HCT116 (cell line): ENCODE results near the gene GYPA. TPM values are rescaled to one million over a fixed set of nuclear protein-coding genes. Genes with fewer than 3 reads are reported as not detected.
"Not testable (repeated sequence)": the region's sequence is repeated elsewhere in the genome, so short reads cannot be mapped to it uniquely, and the experiment has no call there.

ENCODE experiments used
- ATAC-seq: fragments of 200-7000 bp; cut with Tn5 transposase; 2 replicates; pipeline ENCODE4 v1.9.1; 2020; ENCODE audit warnings: mild to moderate bottlenecking, moderate library complexity
- BruUV-seq: library from RNA; stranded (reverse); fragments of 400-500 nt; replicated peaks from 2 replicates; lab custom pipeline; 2021; lab: Mats Ljungman, UMichigan
- CTCF ChIA-PET: fragments of 300-600 bp; sonication (Branson Sonifier 250); formaldehyde crosslinking; loops from one replicate; lab custom pipeline; 2021; ENCODE audit warnings: antibody characterized with exemption; lab: Charles Lee
- POLR2A ChIA-PET: fragments of 300-600, 350-600 bp; sonication (Branson Sonifier 250); formaldehyde crosslinking; loops from one replicate; lab custom pipeline; 2021; ENCODE audit warnings: antibody characterized with exemption; lab: Charles Lee
- RAD21 ChIA-PET, 2 experiments: fragments of 300-600 bp; sonication (Branson Sonifier 250); formaldehyde crosslinking; loops; one replicate each; lab custom pipeline; 2023; ENCODE audit warnings: low total read pairs in 2 of 2; ENCODE audit not compliant: uncharacterized antibody in 2 of 2, unreplicated experiment in 2 of 2, low non-redundant PET in 1 of 2; lab: Charles Lee
- DNase-seq: peaks from one replicate; pipeline ENCODE4 v3.0.0-alpha.2; 2010; ENCODE audit warnings: low read depth, low spot score
- H2AFZ ChIP-seq: fragments of 200-600 bp; shearing (Covaris generic), sonication (generic); 2 replicates; pipeline ENCODE4 v1.6.1; 2017; ENCODE audit warnings: low read depth, mixed run types, mixed read lengths, antibody characterized with exemption, low read length; ENCODE audit not compliant: poor library complexity, severe bottlenecking
- H3K27ac ChIP-seq: 2 replicates; pipeline ENCODE4 v1.5.1; 2012; ENCODE audit warnings: low read depth, low read length
- H3K27me3 ChIP-seq: fragments of 200-600 bp; sonication (generic); 2 replicates; pipeline ENCODE4 v1.6.1; 2016; ENCODE audit warnings: mixed run types, low read length, mixed read lengths; ENCODE audit not compliant: insufficient read depth
- H3K36me3 ChIP-seq, 2 experiments: fragments of 200-500 bp in 1 of 2; fragments of 200-600 bp in 1 of 2; sonication (Bioruptor generic) in 1 of 2; sonication (generic) in 1 of 2; 2 replicates each; pipeline versions ENCODE4 v1.5.1 to v1.6.1; 2014 to 2016; ENCODE audit warnings: low read length in 2 of 2, inconsistent platforms in 1 of 2, mixed read lengths in 1 of 2, mixed run types in 1 of 2; ENCODE audit not compliant: insufficient read depth in 2 of 2, control insufficient read depth in 1 of 2
- H3K4me1 ChIP-seq, 2 experiments: fragments of 200-600 bp in 1 of 2; sonication (generic) in 1 of 2; 2 replicates each; pipeline versions ENCODE4 v1.5.1 to v1.6.1; 2012 to 2017; ENCODE audit warnings: low read length in 2 of 2, inconsistent platforms in 1 of 2, mild to moderate bottlenecking in 1 of 2, mixed read lengths in 1 of 2, mixed run types in 1 of 2, moderate library complexity in 1 of 2; ENCODE audit not compliant: insufficient read depth in 2 of 2, control insufficient read depth in 1 of 2
- H3K4me2 ChIP-seq: fragments of 200-600 bp; sonication (generic); 2 replicates; pipeline ENCODE4 v1.6.1; 2017; ENCODE audit warnings: mixed run types, low read length, mixed read lengths
- H3K4me3 ChIP-seq, 2 experiments: fragments of 200-600 bp in 1 of 2; sonication (generic) in 1 of 2; replicated peaks in 1 of 2; 2 replicates each; pipeline ENCODE4 v1.5.1; 2011 to 2016; ENCODE audit warnings: low read length in 2 of 2, control low read depth in 1 of 2, low read depth in 1 of 2, mild to moderate bottlenecking in 1 of 2, mixed read lengths in 1 of 2, mixed run types in 1 of 2
- H3K79me2 ChIP-seq: fragments of 200-600 bp; sonication (generic); 2 replicates; pipeline ENCODE4 v1.6.1; 2017; ENCODE audit warnings: mild to moderate bottlenecking, mixed run types, low read length, moderate library complexity, mixed read lengths; ENCODE audit not compliant: insufficient read depth
- H3K9ac ChIP-seq: fragments of 200-600 bp; sonication (generic); 2 replicates; pipeline ENCODE4 v1.6.1; 2016; ENCODE audit warnings: low read length, mixed read lengths
- H3K9me2 ChIP-seq: fragments of 200-600 bp; sonication (generic), shearing (Covaris generic); 2 replicates; pipeline ENCODE4 v1.6.1; 2017; ENCODE audit warnings: mixed run types, mild to moderate bottlenecking, moderate library complexity; ENCODE audit not compliant: insufficient read depth
- H3K9me3 ChIP-seq, 2 experiments: fragments of 200-500 bp in 1 of 2; fragments of 200-600 bp in 1 of 2; sonication (Bioruptor generic) in 1 of 2; sonication (generic) in 1 of 2; 2 replicates each; pipeline ENCODE4 v1.6.1; 2014 to 2017; ENCODE audit warnings: low read length in 2 of 2, mixed read lengths in 2 of 2, inconsistent platforms in 1 of 2, low read depth in 1 of 2, mild to moderate bottlenecking in 1 of 2, mixed run types in 1 of 2, moderate library complexity in 1 of 2; ENCODE audit not compliant: control insufficient read depth in 1 of 2, insufficient read depth in 1 of 2
- H4K20me1 ChIP-seq: fragments of 200-600 bp; sonication (generic), shearing (Covaris generic); 2 replicates; pipeline ENCODE4 v1.6.1; 2017; ENCODE audit warnings: mixed run types, mild to moderate bottlenecking, moderate library complexity; ENCODE audit not compliant: insufficient read depth
- RAD21 ChIP-seq: IDR thresholded peaks from 2 replicates; pipeline ENCODE4 v1.6.1; 2012; ENCODE audit warnings: low read depth, mild to moderate bottlenecking
- intact Hi-C: fragments of 100-400 bp; cut with micrococcal nuclease; formaldehyde crosslinking; loops from 2 replicates; pipeline ENCODE4 v1.10.0; 2022
- total RNA-seq: library from RNA; stranded (reverse); gene quantifications from one replicate; pipeline ENCODE4 v1.2.1, GENCODE V29; 2021; ENCODE audit not compliant: unreplicated experiment

GYPA gene
- total RNA-seq, 1 experiment from 2014 or later: not detected

DNA sequence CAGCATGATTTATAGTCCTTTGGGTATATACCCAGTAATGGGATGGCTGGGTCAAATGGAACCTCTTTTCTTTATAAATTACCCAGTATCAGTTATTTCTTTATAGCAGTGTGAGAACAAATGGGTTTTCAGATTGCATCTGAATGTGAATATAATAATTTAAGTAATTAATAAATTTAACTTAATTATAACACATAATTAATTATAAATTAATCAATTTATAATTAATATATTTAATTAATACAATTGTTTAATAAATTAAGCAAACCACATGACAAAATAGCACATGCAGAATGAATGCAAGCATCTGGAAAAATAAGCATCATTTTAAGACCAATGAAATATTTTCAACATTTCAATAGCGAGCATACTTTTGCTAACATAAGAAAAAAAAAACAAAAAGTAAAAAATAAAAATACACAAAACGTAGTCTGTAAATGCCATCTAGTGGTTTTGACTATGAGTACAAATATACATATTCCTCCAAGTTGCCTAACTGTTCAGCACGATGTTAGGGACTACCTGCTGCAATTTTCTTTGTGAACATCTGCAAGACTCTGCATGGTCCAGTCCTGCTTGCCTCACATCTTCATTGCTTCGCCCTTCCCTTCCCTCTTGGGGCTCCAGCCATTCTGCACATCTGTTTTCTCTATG, 16.4 kb downstream of the GYPA start:
- H3K27me3 ChIP-seq, H3K9ac ChIP-seq, H3K27ac ChIP-seq, H3K9me3 ChIP-seq, H3K4me2 ChIP-seq, RAD21 ChIA-PET, H3K79me2 ChIP-seq, DNase-seq, H4K20me1 ChIP-seq, H3K4me1 ChIP-seq, H3K36me3 ChIP-seq, POLR2A ChIA-PET, BruUV-seq, H2AFZ ChIP-seq, ATAC-seq, CTCF ChIA-PET, H3K9me2 ChIP-seq, H3K4me3 ChIP-seq: not testable (repeated sequence)
- intact Hi-C loops: loop anchor here (5.0 kb wide), 1 partner anchor 242 kb away; no protein-coding TSS in a partner anchor
- peak; percentile 28; the same call in 1 of the 2 replicates for TF ChIP-seq RAD21

DNA sequence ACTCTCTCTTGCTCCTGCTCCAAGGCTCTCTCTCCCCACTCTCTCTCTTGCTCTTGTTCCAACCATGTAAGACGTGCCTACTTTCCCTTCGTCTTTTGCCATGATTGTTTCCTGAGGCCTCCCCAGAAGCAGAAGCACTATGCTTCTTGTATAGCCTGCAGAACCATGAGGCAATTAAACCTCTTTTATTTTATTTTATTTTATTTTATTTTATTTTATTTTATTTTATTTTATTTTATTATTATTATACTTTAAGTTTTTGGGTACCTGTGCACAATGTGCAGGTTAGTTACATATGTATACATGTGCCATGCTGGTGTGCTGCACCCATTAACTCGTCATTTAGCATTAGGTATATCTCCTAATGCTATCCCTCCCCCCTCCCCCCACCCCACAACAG, 17.2 kb downstream of the GYPA start:
- H3K4me3 ChIP-seq, H3K36me3 ChIP-seq, H3K9me2 ChIP-seq, DNase-seq, H3K9me3 ChIP-seq, CTCF ChIA-PET, H3K79me2 ChIP-seq, RAD21 ChIA-PET, H3K27me3 ChIP-seq, H3K4me2 ChIP-seq, BruUV-seq, H3K4me1 ChIP-seq, ATAC-seq, H4K20me1 ChIP-seq, H3K9ac ChIP-seq, H3K27ac ChIP-seq, H2AFZ ChIP-seq, POLR2A ChIA-PET: not testable (repeated sequence)
- intact Hi-C loops: loop anchor here (5.0 kb wide), 1 partner anchor 241 kb away; no protein-coding TSS in a partner anchor

DNA sequence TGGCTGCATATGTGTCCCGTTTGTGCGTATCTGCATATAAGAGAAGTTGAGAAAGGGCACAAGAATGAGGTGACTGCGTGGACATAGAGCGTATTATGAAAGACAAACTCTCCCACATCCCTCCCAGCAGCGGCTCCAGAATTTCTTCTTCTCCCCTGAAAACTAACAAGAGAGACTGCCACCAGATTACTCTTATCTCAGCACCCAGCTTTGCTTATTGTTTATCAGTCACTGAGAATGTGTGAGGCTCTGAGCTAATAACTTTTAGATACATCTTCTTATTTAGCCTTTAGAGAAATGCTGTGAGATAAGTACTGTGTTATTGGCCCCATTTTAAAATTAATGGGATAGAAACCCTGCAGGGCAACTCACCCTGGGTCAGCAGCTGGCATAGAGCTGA, 20.8 kb downstream of the GYPA start:
- H3K79me2 ChIP-seq, CTCF ChIA-PET, H3K27me3 ChIP-seq, POLR2A ChIA-PET, H3K9me2 ChIP-seq, H3K9ac ChIP-seq, H3K4me3 ChIP-seq, RAD21 ChIA-PET, H4K20me1 ChIP-seq, H2AFZ ChIP-seq, DNase-seq, H3K4me2 ChIP-seq, H3K36me3 ChIP-seq, ATAC-seq, H3K9me3 ChIP-seq, H3K4me1 ChIP-seq, H3K27ac ChIP-seq, BruUV-seq: not testable (repeated sequence)
- intact Hi-C loops: loop anchor here (5.0 kb wide), 1 partner anchor 237 kb away; no protein-coding TSS in a partner anchor
